Activated naive CD8-positive, alpha-beta T cell treated with anti-CD3 and anti-CD28 coated beads, Interleukin-2, amount 50 U/mL, for 24 hours (primary cell): ENCODE data around the gene ZNF100.
"Not testable (repeated sequence)": the region's sequence is repeated elsewhere in the genome, so short reads cannot be mapped to it uniquely, and the experiment has no call there.

ENCODE experiments used
- ATAC-seq: fragments of 150-1000 bp; cut with Tn5 transposase; one replicate; pipeline ENCODE4 v1.10.0; 2021
- DNase-seq: peaks from one replicate; pipeline ENCODE4 v3.0.0; 2021
- H3K27ac Mint-ChIP-seq: one replicate; pipeline ENCODE4 v1.8.0; 2021; ENCODE audit warnings: mild to moderate bottlenecking, mixed read lengths
- H3K27me3 Mint-ChIP-seq: one replicate; pipeline ENCODE4 v1.8.0; 2021; ENCODE audit warnings: mixed read lengths
- H3K36me3 Mint-ChIP-seq: one replicate; pipeline ENCODE4 v1.8.0; 2021; ENCODE audit warnings: low read depth, mixed read lengths
- H3K4me1 Mint-ChIP-seq: one replicate; pipeline ENCODE4 v1.8.0; 2021; ENCODE audit warnings: mixed read lengths
- H3K4me3 Mint-ChIP-seq: one replicate; pipeline ENCODE4 v1.8.0; 2021; ENCODE audit warnings: mild to moderate bottlenecking, moderate library complexity, mixed read lengths
- H3K9me3 Mint-ChIP-seq: one replicate; pipeline ENCODE4 v1.8.0; 2021; ENCODE audit warnings: mixed read lengths

ZNF100 gene

GRCh38 chr19:21740559-21740958, 26.8 kb downstream of the ZNF100 start:
- DNase-seq: no peak
- ATAC-seq: no peak
- Mint-ChIP-seq H3K36me3 (peaks cover 88% of the 10 kb centered on the region), H3K4me1 (peaks cover 2% of the 10 kb centered on the region), H3K9me3 (peaks cover 29% of the 10 kb centered on the region), H3K4me3 (no peak overlapping the region), H3K27me3 (no peaks in the 10 kb centered on the region), H3K27ac (no peak overlapping the region)

- H3K4me1 Mint-ChIP-seq: not testable (repeated sequence)
- peaks cover 68% of the 10 kb centered on the region for H3K36me3 Mint-ChIP-seq
Measured at GRCh38 chr19:21726942-21727747, 40.2 kb downstream of the ZNF100 start.

GRCh38 chr19:21713761-21714160, 53.6 kb downstream of the ZNF100 start:
- Mint-ChIP-seq H3K36me3 (peaks cover 6% of the 10 kb centered on the region), H3K27ac (no peak overlapping the region), H3K9me3 (peaks cover 25% of the 10 kb centered on the region), H3K4me3 (no peak overlapping the region), H3K4me1 (no peaks in the 10 kb centered on the region), H3K27me3 (no peaks in the 10 kb centered on the region)
- DNase-seq (no peak), ATAC-seq (no peak)

More at GRCh38 chr19:21726942-21727747, 40.2 kb downstream of the ZNF100 start:
- DNase-seq, H3K27ac Mint-ChIP-seq, ATAC-seq, H3K27me3 Mint-ChIP-seq, H3K4me3 Mint-ChIP-seq: not testable (repeated sequence)
- H3K9me3 Mint-ChIP-seq: peaks cover 55% of the 10 kb centered on the region

GRCh38 chr19:21709464-21709863, 57.9 kb downstream of the ZNF100 start:
- no peaks in the 10 kb centered on the region for H3K36me3 Mint-ChIP-seq
- DNase-seq: no peak
- no peak overlapping the region for H3K27ac Mint-ChIP-seq
- H3K4me1 Mint-ChIP-seq: no peaks in the 10 kb centered on the region
- H3K27me3 Mint-ChIP-seq: no peaks in the 10 kb centered on the region
- ATAC-seq: no peak
- H3K9me3 Mint-ChIP-seq: peaks cover 18% of the 10 kb centered on the region
- H3K4me3 Mint-ChIP-seq: no peak overlapping the region

- DNase-seq, H3K27ac Mint-ChIP-seq: not testable (repeated sequence)
Measured at GRCh38 chr19:21707878-21708277, 59.5 kb downstream of the ZNF100 start.

GRCh38 chr19:21707065-21707464, 60.3 kb downstream of the ZNF100 start:
- H3K4me1 Mint-ChIP-seq: no peaks in the 10 kb centered on the region
- H3K36me3 Mint-ChIP-seq: no peaks in the 10 kb centered on the region
- peaks cover 10% of the 10 kb centered on the region for H3K9me3 Mint-ChIP-seq
- no peak overlapping the region for H3K4me3 Mint-ChIP-seq
- ATAC-seq: no peak
- no peaks in the 10 kb centered on the region for H3K27me3 Mint-ChIP-seq
- no peak overlapping the region for H3K27ac Mint-ChIP-seq
- no peak for DNase-seq

More at GRCh38 chr19:21707878-21708277, 59.5 kb downstream of the ZNF100 start:
- not testable (repeated sequence) for H3K27me3 Mint-ChIP-seq, H3K4me1 Mint-ChIP-seq, H3K36me3 Mint-ChIP-seq, H3K4me3 Mint-ChIP-seq, ATAC-seq
- H3K9me3 Mint-ChIP-seq: peaks cover 10% of the 10 kb centered on the region

- no peaks in the 10 kb centered on the region for H3K4me1 Mint-ChIP-seq
- no peak overlapping the region for H3K4me3 Mint-ChIP-seq
- no peak for DNase-seq
Measured at GRCh38 chr19:21705393-21705792, 62.0 kb downstream of the ZNF100 start.

GRCh38 chr19:21704320-21704719, 63.1 kb downstream of the ZNF100 start:
- H3K4me3 Mint-ChIP-seq: no peak overlapping the region
- no peaks in the 10 kb centered on the region for H3K36me3 Mint-ChIP-seq
- no peak for ATAC-seq
- DNase-seq: no peak
- peaks cover 3% of the 10 kb centered on the region for H3K9me3 Mint-ChIP-seq
- H3K27me3 Mint-ChIP-seq: no peaks in the 10 kb centered on the region
- no peak overlapping the region for H3K27ac Mint-ChIP-seq
- no peaks in the 10 kb centered on the region for H3K4me1 Mint-ChIP-seq

More at GRCh38 chr19:21705393-21705792, 62.0 kb downstream of the ZNF100 start:
- Mint-ChIP-seq H3K9me3 (peaks cover 7% of the 10 kb centered on the region), H3K27ac (no peak overlapping the region), H3K36me3 (no peaks in the 10 kb centered on the region), H3K27me3 (no peaks in the 10 kb centered on the region)
- ATAC-seq: no peak

- Mint-ChIP-seq H3K4me3 (no peak overlapping the region), H3K36me3 (no peaks in the 10 kb centered on the region), H3K4me1 (no peaks in the 10 kb centered on the region), H3K9me3 (no peaks in the 10 kb centered on the region), H3K27me3 (no peaks in the 10 kb centered on the region), H3K27ac (no peak overlapping the region)
- no peak for DNase-seq
- no peak for ATAC-seq
Measured at GRCh38 chr19:21699197-21699596, 68.2 kb downstream of the ZNF100 start.

- Mint-ChIP-seq H3K4me3 (no peak overlapping the region), H3K36me3 (no peaks in the 10 kb centered on the region), H3K4me1 (no peaks in the 10 kb centered on the region), H3K27ac (no peak overlapping the region), H3K9me3 (no peaks in the 10 kb centered on the region), H3K27me3 (no peaks in the 10 kb centered on the region)
- ATAC-seq: no peak
- DNase-seq: no peak
Measured at GRCh38 chr19:21698215-21698614, 69.2 kb downstream of the ZNF100 start.

GRCh38 chr19:21697698-21698097, 69.7 kb downstream of the ZNF100 start:
- H3K27me3 Mint-ChIP-seq: no peaks in the 10 kb centered on the region
- no peaks in the 10 kb centered on the region for H3K4me1 Mint-ChIP-seq
- H3K4me3 Mint-ChIP-seq: no peak overlapping the region
- no peaks in the 10 kb centered on the region for H3K9me3 Mint-ChIP-seq
- no peak overlapping the region for H3K27ac Mint-ChIP-seq
- no peaks in the 10 kb centered on the region for H3K36me3 Mint-ChIP-seq
- ATAC-seq: no peak
- DNase-seq: no peak

- no peak overlapping the region for H3K27ac Mint-ChIP-seq
- DNase-seq: no peak
- ATAC-seq: no peak
- H3K36me3 Mint-ChIP-seq: no peaks in the 10 kb centered on the region
- no peaks in the 10 kb centered on the region for H3K4me1 Mint-ChIP-seq
- H3K27me3 Mint-ChIP-seq: no peaks in the 10 kb centered on the region
- no peaks in the 10 kb centered on the region for H3K9me3 Mint-ChIP-seq
- H3K4me3 Mint-ChIP-seq: no peak overlapping the region
Measured at GRCh38 chr19:21694171-21694906, 73.0 kb downstream of the ZNF100 start.

- no peak overlapping the region for H3K4me3 Mint-ChIP-seq
- H3K4me1 Mint-ChIP-seq: no peaks in the 10 kb centered on the region
- H3K9me3 Mint-ChIP-seq: no peaks in the 10 kb centered on the region
- H3K36me3 Mint-ChIP-seq: no peaks in the 10 kb centered on the region
- no peak for DNase-seq
- H3K27ac Mint-ChIP-seq: no peak overlapping the region
- H3K27me3 Mint-ChIP-seq: no peaks in the 10 kb centered on the region
- ATAC-seq: no peak
Measured at GRCh38 chr19:21693399-21693798, 74.0 kb downstream of the ZNF100 start.

- H3K27ac Mint-ChIP-seq: no peak overlapping the region
- H3K9me3 Mint-ChIP-seq: no peaks in the 10 kb centered on the region
- DNase-seq (no peak), ATAC-seq (no peak)
- H3K4me1 Mint-ChIP-seq: no peaks in the 10 kb centered on the region
- no peaks in the 10 kb centered on the region for H3K27me3 Mint-ChIP-seq
- no peaks in the 10 kb centered on the region for H3K36me3 Mint-ChIP-seq
- no peak overlapping the region for H3K4me3 Mint-ChIP-seq
Measured at GRCh38 chr19:21691661-21692060, 75.7 kb downstream of the ZNF100 start.

- DNase-seq (no peak), ATAC-seq (no peak)
- no peaks in the 10 kb centered on the region for H3K36me3 Mint-ChIP-seq
- no peaks in the 10 kb centered on the region for H3K27me3 Mint-ChIP-seq
- no peak overlapping the region for H3K27ac Mint-ChIP-seq
- H3K4me1 Mint-ChIP-seq: no peaks in the 10 kb centered on the region
- H3K9me3 Mint-ChIP-seq: no peaks in the 10 kb centered on the region
- no peak overlapping the region for H3K4me3 Mint-ChIP-seq
Measured at GRCh38 chr19:21688464-21688863, 78.9 kb downstream of the ZNF100 start.
